SK-N-SH treated with all-trans-retinoic acid at 6 μM for 48 hours (cell line): ENCODE measurements around the gene COL4A4.

Experiments
- ATAC-seq: fragments of 200-7000 bp; cut with Tn5 transposase; 3 replicates; pipeline ENCODE4 v1.9.1; 2020; ENCODE audit warnings: mild to moderate bottlenecking, moderate library complexity
- ARNTL ChIP-seq: fragments of 450-650 bp; formaldehyde crosslinking; IDR thresholded peaks from 2 replicates; pipeline ENCODE4 v1.5.0; 2020; ENCODE audit warnings: low read depth, mild to moderate bottlenecking, moderate library complexity, borderline replicate concordance
- BACH2 ChIP-seq: fragments of 250-450 bp; sonication (Bioruptor Pico); IDR thresholded peaks from 2 replicates; pipeline ENCODE4 v1.9.0; 2021; ENCODE audit warnings: mild to moderate bottlenecking, borderline replicate concordance
- CREB5 ChIP-seq: fragments of 250-450 bp; sonication (Bioruptor Pico); IDR thresholded peaks from 2 replicates; pipeline ENCODE4 v1.5.1; 2020; ENCODE audit warnings: low read depth, mild to moderate bottlenecking, moderate library complexity
- CSDC2 ChIP-seq: fragments of 250-450 bp; sonication (Bioruptor Pico); IDR thresholded peaks from 2 replicates; pipeline ENCODE4 v1.5.0; 2020; ENCODE audit warnings: mild to moderate bottlenecking, moderate library complexity
- CSRNP3 ChIP-seq: fragments of 250-450 bp; sonication (Bioruptor Pico); IDR thresholded peaks from 2 replicates; pipeline ENCODE4 v1.5.1; 2021; ENCODE audit warnings: mild to moderate bottlenecking, moderate library complexity
- ESRRG ChIP-seq: fragments of 250-450 bp; sonication (Bioruptor Pico); IDR thresholded peaks from 2 replicates; pipeline ENCODE4 v1.6.1; 2021; ENCODE audit warnings: mild to moderate bottlenecking
- GLIS3 ChIP-seq: fragments of 250-450 bp; sonication (Bioruptor Pico); IDR thresholded peaks from 2 replicates; pipeline ENCODE4 v1.5.0; 2020; ENCODE audit warnings: mild to moderate bottlenecking, moderate library complexity
- ISL1 ChIP-seq: fragments of 250-450 bp; sonication (Bioruptor Pico); IDR thresholded peaks from 2 replicates; pipeline ENCODE4 v2.1.2; 2022; ENCODE audit warnings: mild to moderate bottlenecking, moderate library complexity
- OSR1 ChIP-seq: fragments of 250-450 bp; sonication (Bioruptor Pico); IDR thresholded peaks from 2 replicates; pipeline ENCODE4 v1.8.0; 2022; ENCODE audit warnings: moderate library complexity, mild to moderate bottlenecking, inconsistent platforms
- PATZ1 ChIP-seq: fragments of 250-450 bp; sonication (Bioruptor Pico); IDR thresholded peaks from 2 replicates; pipeline ENCODE4 v1.8.0; 2020; ENCODE audit warnings: mild to moderate bottlenecking, moderate library complexity, borderline replicate concordance
- PPARA ChIP-seq: fragments of 250-450 bp; sonication (Bioruptor Pico); IDR thresholded peaks from 2 replicates; pipeline ENCODE4 v1.5.0; 2020; ENCODE audit warnings: mild to moderate bottlenecking, borderline replicate concordance
- TOX ChIP-seq: fragments of 250-450 bp; sonication (Bioruptor Pico); IDR thresholded peaks from 2 replicates; pipeline ENCODE4 v1.8.0; 2021; ENCODE audit warnings: mild to moderate bottlenecking, moderate library complexity, borderline replicate concordance
- TSHZ2 ChIP-seq: fragments of 250-450 bp; sonication (Bioruptor Pico); IDR thresholded peaks from 2 replicates; pipeline ENCODE4 v1.5.0; 2020; ENCODE audit warnings: mild to moderate bottlenecking, moderate library complexity
- ZC3H10 ChIP-seq: fragments of 250-450 bp; sonication (Bioruptor Pico); IDR thresholded peaks from 2 replicates; pipeline ENCODE4 v1.5.1; 2021; ENCODE audit warnings: mild to moderate bottlenecking, moderate library complexity
- ZFP3 ChIP-seq: fragments of 250-450 bp; sonication (Bioruptor Pico); IDR thresholded peaks from 2 replicates; pipeline ENCODE4 v1.5.0; 2020; ENCODE audit warnings: mild to moderate bottlenecking, moderate library complexity
- ZFP30 ChIP-seq: fragments of 450-650 bp; formaldehyde crosslinking; IDR thresholded peaks from 2 replicates; pipeline ENCODE4 v1.5.0; 2022; ENCODE audit warnings: mild to moderate bottlenecking, moderate library complexity
- ZNF565 ChIP-seq: fragments of 450-650 bp; formaldehyde crosslinking; conservative IDR thresholded peaks from 2 replicates; pipeline ENCODE4 v1.5.0; 2020; ENCODE audit warnings: low read depth, mild to moderate bottlenecking, moderate library complexity
- ZNF70 ChIP-seq: fragments of 450-650 bp; formaldehyde crosslinking; IDR thresholded peaks from 2 replicates; pipeline ENCODE4 v1.5.0; 2020; ENCODE audit warnings: mild to moderate bottlenecking, moderate library complexity
- ZNF8 ChIP-seq: fragments of 450-650 bp; formaldehyde crosslinking; IDR thresholded peaks from 2 replicates; pipeline ENCODE4 v1.5.0; 2020; ENCODE audit warnings: mild to moderate bottlenecking, moderate library complexity

The COL4A4 gene

GRCh38 chr2:227124811-227125210 lies 39.2 kb downstream of the COL4A4 start:
- ATAC-seq = no peak
- no peak for TF ChIP-seq TSHZ2 (CRISPR knock-in tag)
- no peak for TF ChIP-seq ZC3H10 (CRISPR knock-in tag)
- no peak for TF ChIP-seq PPARA (CRISPR knock-in tag)
- TF ChIP-seq ARNTL (CRISPR knock-in tag) = no peak
- no peak for TF ChIP-seq GLIS3
- no peak for TF ChIP-seq ISL1 (CRISPR knock-in tag)
- no peak for TF ChIP-seq BACH2 (CRISPR knock-in tag)
- no peak for TF ChIP-seq ZNF8 (CRISPR knock-in tag)
- no peak for TF ChIP-seq PATZ1
- TF ChIP-seq TOX = no peak
- no peak for TF ChIP-seq OSR1 (CRISPR knock-in tag)
- TF ChIP-seq ZNF565 (CRISPR knock-in tag) = no peak
- no peak for TF ChIP-seq CREB5 (CRISPR knock-in tag)

GRCh38 chr2:227123697-227124096 lies 40.3 kb downstream of the COL4A4 start:
- ATAC-seq = no peak
- TF ChIP-seq TOX (no peak), TSHZ2 (CRISPR knock-in tag) (no peak), ZC3H10 (CRISPR knock-in tag) (no peak), ZFP3 (no peak), CSDC2 (no peak), ARNTL (CRISPR knock-in tag) (no peak), ZNF70 (CRISPR knock-in tag) (no peak), ZNF565 (CRISPR knock-in tag) (no peak), BACH2 (CRISPR knock-in tag) (no peak)

- ATAC-seq = no peak
- TF ChIP-seq PATZ1 (no peak), CREB5 (CRISPR knock-in tag) (no peak), ESRRG (CRISPR knock-in tag) (no peak), OSR1 (CRISPR knock-in tag) (no peak), PPARA (CRISPR knock-in tag) (no peak), ZNF8 (CRISPR knock-in tag) (no peak), ZC3H10 (CRISPR knock-in tag) (no peak), CSRNP3 (CRISPR knock-in tag) (no peak), ZFP30 (CRISPR knock-in tag) (no peak)
Observed at GRCh38 chr2:227118353-227118752, 45.7 kb downstream of the COL4A4 start.
